ENCODE measurements around the gene SLC36A1.

Gene SLC36A1

DNA sequence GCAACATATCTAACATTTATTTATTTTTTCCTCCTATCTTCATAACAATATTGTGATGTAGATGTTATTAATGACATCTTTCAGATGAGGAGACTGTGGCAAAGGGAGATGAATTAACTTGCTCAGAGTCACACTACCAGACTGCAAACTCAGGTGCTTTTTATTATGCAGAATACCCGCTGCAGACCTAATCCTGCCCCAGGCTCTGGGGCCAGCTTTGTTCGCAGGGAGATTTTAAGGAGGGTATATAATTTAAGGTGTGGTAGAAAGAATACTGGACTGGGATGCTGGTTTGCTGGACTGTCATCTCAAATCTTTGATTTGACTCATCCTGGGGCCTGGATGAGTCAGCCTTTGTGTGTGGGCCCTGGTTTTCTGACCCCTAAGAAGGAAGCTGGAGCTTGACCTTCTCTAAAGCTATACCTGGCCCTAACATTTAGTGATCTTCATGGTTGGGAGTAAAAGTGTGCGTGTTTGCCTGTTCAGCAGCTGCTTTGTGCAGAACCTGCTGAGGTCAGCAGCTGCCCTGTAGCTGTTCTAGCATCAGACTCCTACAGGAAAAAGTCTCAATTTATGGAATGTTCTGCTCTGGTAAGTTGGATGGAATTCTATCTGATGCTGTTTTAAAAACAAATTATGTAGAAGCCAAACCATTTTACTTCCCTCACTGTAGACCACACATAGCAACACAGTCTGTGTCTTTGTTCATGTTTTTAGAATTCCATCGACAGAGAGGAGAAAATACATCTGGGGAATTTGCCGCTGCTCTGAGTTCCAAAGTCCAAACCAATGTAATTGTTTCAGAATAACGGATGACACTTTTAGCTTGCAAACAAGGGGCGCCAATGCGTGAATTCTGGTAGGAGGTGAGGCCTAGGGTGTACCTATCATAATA lies 4.5 kb downstream of the SLC36A1 start:
- no peak for FAIRE-seq

DNA sequence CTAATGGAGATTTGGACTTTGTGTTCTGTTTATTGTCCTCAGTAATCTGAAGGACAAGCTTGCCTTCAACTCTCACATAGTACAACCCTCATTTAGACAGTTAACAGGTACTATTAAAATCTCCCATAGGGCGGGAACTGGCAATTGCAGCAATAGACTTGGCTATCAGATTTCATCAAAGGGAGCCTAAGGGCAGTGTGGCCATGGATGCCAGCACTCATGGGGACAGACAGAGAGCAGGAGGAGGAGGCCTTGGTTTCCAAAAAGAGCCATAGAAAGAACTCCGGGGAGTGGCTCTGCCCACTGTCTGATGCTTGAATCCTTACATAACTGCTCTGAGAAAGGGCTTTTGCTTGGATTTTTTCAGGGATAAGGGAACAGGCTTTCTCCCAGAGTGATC lies 6.8 kb downstream of the SLC36A1 start:
- no peak for DNase-seq (ENCODE audit: low spot score)
- no peak for FAIRE-seq

More for the DNA sequence above, 4.5 kb downstream of the SLC36A1 start:
- peak; percentile 21 for DNase-seq (ENCODE audit: low spot score)

DNA sequence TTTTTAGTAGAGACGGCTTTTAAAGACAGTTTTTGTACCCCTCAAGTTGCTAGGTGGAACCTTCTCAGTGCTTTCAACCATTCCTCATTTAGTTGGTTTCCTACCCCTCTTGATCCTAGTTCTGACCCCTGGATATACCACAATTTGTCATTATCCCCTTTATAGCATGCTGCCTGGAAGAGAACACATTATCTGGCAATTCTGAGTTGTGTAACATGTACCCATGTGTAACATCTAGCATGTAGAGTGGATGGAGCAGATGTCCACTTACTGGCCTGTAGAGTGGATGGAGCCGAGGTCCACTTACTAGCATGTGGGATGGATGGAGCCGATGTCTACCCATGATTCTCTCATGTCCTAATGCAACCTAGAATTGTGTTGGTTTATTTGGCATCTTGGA lies 7.5 kb downstream of the SLC36A1 start:
- DNase-seq (ENCODE audit: low spot score) = no peak
- FAIRE-seq = no peak

DNA sequence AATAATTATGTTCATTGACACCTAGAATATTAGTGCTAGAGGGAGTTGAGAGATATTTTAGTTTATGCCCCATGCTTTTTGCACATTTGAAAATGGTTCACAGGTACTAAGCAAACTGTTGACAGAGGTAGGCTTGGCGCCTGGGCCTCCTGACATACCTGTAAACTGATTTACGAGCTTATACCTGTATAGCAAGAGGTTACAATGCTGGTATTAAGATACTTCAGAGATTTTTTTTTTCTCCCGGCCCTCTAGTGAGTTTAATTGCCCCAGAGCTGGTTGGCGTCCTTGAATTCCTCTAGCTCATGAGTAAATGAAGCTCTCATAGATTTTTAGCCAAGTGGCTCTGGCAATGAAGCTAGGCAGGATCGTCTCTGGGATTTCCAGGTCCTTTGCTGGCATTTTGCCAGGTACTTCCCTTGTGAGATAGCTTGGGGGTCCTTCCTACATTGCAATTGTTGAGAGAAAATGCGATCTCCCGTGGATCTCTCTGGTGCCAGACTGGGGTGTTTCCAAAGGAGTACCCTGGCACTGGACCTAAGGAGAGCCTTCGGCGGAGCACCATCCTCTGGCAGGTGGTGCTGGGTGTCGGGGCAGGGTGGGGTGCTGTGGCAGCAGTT lies 9.0 kb downstream of the SLC36A1 start:
- FAIRE-seq (no peak), DNase-seq (ENCODE audit: low spot score) (no peak)

DNA sequence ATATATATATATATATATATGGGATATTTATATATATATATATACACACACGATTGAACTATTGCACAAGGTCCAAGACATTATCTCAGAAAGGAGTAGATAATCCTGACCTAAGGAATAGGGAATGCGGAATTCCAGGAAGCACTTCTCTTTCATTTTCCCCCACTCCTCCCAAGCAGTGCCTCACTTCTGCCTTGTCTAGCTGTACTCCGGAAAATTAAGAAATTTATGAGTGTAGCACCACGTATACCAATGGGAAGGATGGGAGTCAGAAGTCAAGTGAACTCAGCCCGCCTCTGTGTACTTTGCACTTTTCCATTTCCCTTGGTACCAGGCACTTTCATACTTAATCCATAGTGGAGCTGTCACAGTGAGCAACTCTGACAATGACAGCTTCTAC lies 10.9 kb downstream of the SLC36A1 start:
- no peak for DNase-seq (ENCODE audit: low spot score)
- FAIRE-seq = no peak

DNA sequence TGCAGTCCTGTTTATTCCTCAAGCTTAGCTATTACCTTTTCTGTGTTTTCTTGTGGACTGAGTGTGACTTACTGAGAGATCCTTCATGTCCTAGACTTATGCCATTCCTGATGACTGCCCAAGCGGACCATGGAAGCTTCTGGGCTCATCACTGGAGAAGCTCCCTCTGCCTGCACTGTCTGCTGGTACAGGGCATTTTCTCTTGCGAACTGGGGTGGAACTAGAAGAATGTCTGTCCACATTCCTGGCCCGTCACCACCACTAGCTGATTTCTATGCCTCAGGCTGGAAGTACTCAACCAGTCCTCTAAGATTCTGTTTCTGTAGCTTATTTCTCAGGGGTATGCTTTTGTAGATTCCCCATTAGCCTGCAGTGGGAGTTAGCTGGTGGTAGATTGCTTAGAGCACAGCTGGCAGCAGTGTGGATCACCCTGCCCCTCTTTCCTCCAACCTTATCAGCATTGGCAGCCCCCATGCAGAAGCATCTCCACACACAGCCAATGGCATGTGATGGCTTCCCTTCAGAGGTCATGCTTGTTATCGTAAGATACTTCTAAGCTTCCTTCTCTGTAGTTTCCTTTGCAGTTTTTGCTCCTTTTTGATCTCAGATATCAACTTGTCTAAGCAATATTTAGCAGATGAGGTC lies 12.4 kb downstream of the SLC36A1 start:
- DNase-seq (ENCODE audit: low spot score) (no peak), FAIRE-seq (no peak)

DNA sequence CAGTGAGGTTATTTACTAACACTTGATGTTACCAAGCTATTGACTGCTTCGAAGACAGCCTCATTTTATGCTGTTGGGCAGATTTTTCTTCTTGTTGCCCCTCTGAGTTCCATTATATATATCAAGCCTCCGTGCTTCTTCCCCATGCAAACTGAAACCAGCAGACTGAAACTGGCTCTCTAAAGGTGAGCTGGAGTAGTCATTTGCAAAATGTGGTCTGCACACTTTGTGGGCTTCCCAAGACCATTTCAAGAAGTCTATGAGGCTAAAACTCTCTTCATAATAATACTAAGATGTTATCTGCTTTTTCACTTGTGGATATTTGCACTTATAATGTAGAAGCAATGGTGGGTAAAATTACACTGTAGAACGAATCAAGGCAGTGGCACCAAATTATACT lies 13.9 kb downstream of the SLC36A1 start:
- no peak for FAIRE-seq
- no peak for DNase-seq (ENCODE audit: low spot score)

DNA sequence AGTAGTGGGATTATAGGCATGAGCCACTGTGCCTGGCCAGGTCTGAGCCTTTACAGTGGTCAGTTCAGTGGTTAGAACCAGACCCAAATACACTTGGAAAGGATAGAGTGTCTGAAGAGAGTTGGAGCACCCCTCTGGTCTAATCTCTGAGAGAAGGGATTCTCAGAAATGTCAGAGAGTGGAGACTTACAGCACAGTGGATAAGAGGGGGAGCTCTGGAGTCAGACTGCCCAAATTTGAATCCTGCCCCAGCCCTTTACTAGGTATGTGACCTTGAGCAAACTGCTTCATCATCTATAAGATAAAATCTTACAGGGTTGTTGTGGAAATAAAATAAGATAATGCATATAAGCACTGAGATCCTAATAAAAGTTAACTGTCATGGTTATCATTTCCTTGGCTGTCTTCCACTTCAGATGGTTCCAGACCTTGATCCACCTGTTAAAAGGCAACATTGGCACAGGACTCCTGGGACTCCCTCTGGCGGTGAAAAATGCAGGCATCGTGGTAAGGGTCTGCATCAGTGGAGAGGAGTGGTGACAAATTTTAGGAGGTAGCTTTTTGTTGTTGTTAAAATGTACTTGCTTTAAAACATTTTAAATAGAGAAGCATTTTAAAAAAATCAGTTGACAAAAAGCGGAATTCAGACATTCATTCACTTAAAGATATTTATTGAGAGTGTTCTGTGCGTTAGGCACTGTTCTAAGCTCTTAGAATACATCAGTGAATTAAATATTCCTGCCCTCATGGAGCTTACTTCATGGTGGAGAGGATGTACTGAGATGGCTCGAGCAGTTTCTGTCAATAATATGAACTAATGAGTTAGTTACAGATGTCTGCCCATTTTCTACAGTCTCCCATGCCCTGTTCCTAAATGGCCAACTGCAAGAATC lies 16.0 kb downstream of the SLC36A1 start:
- DNase-seq (ENCODE audit: low spot score) = no peak

DNA sequence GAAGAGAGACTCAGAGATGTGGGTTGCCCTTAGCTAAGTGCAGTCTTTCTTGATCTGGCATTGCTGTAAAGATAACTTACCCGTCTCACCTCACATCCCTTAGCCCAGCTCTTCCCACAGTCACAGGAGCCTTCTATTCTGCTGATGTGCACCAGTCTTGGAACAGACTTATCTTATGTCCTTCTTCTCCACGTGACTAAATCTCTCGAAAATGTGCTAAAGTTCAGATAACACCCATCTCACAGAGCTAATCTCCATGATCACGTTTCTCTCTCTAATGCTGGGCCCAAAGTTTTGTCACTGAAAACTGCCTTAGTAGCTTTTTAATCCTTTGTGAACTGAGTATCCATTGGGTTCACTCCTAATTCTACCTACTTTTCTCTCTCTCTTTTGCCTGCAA lies 16.7 kb downstream of the SLC36A1 start:
- FAIRE-seq (no peak), DNase-seq (ENCODE audit: low spot score) (no peak)

More for the DNA sequence above, 16.0 kb downstream of the SLC36A1 start:
- FAIRE-seq = no peak

DNA sequence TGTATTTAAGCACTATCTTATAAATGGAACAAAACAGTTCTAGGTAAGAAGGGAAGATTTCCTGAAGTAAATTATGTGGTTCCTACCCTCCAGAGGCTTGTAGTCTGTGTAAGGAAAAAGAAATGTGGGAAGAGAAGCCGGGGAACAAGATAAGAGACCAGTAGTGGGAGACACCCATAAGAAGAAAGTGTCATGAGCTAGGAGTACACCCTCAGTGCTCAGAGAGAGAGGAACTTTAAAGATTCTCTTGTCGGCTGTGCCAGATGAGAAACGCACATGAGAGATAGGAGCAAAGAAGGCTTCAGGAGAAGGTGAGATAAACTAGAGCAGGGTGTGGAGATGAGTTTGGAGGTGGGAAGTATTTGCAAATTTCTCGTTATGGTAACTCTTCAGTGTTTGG lies 18.1 kb downstream of the SLC36A1 start:
- FAIRE-seq = no peak
- no peak for DNase-seq (ENCODE audit: low spot score)

DNA sequence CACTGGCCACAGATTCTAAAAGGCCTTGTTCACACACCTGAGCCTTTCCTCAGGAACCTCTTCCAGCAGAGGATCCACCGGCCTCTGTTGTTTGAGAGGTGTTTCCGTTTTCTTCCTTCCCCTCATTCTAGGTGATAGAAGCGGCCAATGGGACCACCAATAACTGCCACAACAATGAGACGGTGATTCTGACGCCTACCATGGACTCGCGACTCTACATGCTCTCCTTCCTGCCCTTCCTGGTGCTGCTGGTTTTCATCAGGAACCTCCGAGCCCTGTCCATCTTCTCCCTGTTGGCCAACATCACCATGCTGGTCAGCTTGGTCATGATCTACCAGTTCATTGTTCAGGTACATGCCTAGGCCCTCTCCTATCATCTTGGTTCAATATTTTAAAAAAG lies 20.2 kb downstream of the SLC36A1 start:
- FAIRE-seq (no peak), DNase-seq (ENCODE audit: low spot score) (no peak)

DNA sequence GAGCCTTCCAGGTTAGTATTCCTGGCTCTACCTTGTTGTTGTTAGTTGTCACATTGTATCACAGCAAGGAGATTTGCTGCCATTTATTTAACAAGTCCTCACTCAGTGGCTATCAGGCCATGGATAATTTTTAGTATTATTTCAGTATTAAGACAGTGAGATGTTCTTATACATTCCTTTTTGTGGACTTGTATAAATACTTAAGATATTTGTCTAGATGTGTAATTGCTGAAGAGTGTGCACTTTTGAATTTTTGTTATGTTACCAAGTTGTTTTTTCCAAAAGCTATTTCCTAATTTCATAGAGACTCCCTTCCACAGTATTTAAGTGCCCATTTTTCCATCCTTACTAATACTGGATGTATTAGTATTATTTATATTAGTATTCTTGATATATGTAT lies 22.0 kb downstream of the SLC36A1 start:
- no peak for FAIRE-seq
- no peak for DNase-seq (ENCODE audit: low spot score)

DNA sequence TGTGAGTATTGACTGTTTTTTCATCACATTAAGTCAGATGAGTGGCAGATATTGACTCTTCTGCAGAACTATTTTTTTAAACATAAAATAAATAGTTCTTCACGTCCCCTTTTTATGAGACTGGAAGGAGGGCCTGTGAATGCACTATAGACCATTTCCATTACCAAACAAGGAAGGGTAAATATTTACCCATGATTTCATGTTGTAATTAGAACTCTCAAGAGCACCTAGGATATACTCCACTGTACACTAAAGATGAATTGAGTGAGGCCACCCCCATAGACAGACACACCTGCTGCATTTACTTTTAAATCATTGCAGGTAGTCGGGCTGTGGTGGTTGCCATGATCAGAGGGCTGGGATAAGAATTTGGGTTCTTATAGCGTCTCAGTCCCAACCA lies 22.6 kb downstream of the SLC36A1 start:
- FAIRE-seq (no peak), DNase-seq (ENCODE audit: low spot score) (no peak)

DNA sequence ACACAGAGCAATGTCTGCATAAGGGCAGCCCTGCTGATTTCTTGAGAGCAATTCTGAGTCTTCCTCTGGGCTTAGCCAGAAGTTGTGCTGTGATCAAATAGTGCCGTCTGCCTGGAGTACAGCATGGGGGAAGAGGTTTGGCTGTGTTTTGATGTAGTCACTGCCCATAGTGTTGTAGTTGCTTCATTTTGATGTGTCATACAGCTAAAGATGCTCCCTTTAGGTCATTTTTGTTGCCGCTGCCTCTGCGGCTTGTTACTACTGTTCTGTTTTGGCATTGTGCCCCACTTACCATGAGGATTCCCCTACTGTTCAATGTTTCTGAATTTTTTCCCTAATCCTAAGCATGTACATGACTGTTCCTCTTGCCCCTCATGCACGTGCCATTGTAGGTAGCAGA lies 23.0 kb downstream of the SLC36A1 start:
- no peak for FAIRE-seq
- no peak for DNase-seq (ENCODE audit: low spot score)

DNA sequence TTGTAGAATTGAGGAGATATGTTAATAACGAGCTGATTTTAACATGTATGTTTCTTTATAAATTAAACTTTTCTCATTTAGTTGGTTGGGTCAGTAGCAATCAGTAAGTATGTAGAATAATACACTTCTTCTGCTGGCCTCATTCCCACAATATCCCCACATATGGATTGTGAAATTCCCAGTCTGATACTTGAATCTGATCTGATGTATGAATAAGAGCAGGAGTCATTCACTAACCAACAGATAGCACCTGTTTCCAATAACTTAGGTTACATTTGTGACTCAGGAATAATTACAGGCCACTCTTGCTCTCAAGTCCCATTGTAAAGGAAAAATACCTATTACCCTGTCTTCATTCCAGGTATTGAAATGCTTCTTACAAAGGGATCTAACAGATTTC lies 23.9 kb downstream of the SLC36A1 start:
- no peak for FAIRE-seq
- DNase-seq (ENCODE audit: low spot score) = no peak

DNA sequence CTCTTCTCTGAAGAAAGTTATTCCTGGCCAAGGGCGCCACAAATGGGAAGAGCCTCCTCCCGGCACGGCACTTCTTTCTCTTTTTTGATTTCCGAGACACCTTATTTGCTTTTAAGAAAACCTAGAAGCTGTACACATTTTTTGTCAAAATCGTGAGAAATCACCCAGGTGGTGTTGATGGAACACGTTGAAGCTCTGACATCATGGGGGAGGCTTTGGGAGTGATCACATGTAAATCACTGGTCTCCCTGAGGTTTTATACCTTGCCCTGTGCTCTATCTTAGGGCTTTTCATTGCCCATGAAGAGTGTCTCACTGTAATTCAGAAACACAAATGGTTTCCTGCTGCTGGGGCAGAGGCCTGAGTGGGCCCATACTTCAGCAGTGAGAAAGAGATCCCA lies 27.4 kb downstream of the SLC36A1 start:
- FAIRE-seq (no peak), DNase-seq (ENCODE audit: low spot score) (no peak)

DNA sequence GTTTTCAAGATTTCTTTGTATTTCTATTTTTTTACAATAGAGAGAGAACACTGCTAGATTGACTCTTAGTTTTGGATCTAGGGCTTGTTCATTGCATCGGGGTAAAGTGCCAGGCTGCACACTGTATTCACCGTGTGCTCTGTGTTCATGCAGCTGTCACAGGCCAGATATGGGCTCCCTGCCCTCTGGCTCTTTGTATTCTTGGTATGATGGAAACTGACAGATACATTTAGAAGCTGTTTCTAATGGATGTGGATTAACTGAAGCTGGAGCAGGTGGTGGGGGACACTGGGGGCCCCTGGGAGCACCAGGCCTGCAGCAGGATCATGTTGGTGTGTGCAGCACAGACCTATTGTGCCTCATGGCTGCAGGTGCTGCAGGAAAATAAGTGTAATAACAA lies 28.0 kb downstream of the SLC36A1 start:
- DNase-seq (ENCODE audit: low spot score) (no peak), FAIRE-seq (no peak)

DNA sequence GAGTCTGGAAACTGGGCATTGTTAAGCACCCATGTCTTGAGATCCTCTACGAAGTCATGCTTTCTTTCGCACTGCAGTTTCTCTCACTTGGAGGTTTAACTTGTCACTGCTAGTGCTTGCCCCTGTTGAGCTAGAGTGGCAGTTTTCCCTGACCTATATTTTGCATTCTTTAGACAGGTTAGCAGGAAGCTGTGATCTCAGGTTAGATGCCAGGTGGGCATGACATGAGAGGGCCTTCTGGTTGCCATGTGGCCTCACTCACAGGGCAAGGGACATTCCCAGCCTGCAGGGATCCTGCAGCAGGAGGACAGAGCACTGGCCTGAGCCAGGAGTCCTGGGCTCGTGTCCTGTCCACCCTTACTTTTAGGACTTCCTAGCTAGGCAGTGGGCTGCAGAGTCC lies 28.6 kb downstream of the SLC36A1 start:
- DNase-seq (ENCODE audit: low spot score) (no peak), FAIRE-seq (no peak)

DNA sequence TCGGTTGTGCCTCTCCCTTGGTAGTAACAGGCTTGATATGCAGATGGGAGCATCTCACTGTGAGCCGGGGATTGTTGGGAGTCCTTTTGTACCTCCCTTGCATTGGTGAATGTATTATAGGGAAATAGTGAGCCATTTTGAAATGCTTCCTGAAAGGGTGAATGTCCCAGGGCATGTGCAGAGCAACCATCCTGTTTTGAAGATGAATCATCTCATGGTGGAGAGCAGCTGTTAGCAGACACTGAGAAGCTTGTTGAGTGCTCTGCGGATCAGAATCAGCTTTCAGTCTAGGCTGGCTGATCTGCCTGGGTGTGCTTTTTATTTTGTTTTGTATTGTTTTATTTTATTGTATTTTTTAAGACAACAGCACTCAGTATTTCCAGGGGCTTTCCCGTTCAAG lies 29.7 kb downstream of the SLC36A1 start:
- DNase-seq (ENCODE audit: low spot score) (no peak), FAIRE-seq (no peak)

DNA sequence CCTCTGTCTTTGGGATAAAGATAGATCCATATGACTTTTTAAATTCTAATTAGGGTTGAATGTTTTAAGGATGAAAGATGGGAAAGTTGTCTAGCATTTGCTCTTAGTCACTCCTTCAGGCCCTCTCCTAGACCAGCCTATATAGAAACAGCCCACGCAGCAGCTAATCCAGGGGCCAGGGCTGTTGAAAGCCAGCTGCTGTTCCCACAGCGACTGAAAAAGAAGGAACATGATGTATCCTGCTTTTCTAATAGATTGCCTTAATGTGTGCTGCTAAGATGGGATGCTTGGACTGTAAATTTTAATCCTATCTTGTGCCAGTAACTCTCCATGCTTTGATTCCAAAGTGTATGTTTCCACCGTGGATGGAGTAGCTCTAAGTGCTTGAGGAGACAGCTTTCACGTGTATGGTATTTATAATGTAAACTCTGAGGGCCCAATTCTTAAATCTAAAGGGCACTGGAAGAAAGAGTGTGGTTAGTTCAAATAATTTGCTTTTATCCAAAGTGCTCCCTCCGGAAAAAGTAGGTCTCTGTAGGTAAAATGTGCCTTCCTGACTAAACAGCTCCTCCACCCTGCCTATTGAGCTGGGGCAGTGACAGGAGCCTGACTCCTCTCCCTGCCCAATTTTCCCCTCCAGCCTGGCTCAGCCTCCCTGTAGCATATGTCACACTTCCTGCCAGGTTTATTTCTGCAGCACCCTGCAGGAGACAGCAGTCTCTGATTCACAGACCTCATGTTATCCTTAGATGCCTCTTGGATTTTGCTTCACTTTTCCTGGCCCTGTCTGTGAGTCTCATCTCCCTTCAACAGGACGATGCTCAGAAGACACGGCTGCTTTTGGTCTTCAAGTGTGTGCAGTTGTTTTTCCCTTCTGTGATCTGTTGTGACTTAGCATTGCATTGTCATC lies 33.2 kb downstream of the SLC36A1 start:
- FAIRE-seq = no peak
- DNase-seq (ENCODE audit: low spot score) = no peak
